ENCODE results near the gene MYO9B.

MYO9B gene

GRCh38 chr19:17063428-17063827, 12.1 kb upstream of the MYO9B start:
- DNase-seq: no peak

DNA sequence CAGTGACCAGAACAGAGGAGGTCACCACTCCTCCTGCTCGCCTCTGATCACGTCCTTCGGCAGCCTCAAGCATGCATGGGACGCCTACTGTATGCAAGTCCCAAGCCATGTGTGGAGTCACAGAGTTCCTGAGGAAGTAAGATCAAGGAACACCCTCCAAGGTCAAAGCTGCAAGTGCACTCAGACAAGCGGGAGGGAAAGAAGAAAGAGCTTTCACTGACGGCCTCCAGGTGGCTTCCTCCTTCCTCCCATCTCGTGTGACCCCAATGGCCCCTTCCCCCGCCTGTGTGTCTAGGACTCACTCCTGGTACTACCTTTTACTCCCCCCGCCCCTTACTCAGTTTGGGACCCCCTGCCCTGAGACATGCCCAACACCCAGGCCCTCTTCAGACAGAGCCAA, 6.4 kb upstream of the MYO9B start:
- no peak for DNase-seq

GRCh38 chr19:17070421-17070820, 5.2 kb upstream of the MYO9B start:
- DNase-seq: no peak

DNA sequence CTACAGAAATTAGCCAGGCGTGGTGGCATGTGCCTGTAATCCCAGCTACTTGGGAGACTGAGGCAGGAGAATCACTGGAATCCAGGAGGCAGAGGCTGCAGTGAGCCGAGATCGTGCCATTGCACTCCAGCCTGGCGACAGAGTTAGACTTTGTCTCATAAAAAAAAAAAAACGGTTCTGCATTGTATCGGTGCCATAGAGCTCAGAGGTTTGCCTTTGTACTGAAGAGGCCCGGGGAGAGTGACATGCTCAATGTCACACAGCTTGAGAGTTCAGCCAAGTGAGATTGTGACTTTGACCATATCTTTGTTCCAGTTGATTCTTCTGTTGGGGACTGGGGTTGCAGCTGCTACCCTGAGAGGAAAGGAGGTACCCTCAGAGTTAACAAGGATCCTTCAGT, 4.7 kb upstream of the MYO9B start:
- no peak for DNase-seq

GRCh38 chr19:17073869-17074633, 1.5 kb upstream of the MYO9B start:
- peak; percentile 22 for DNase-seq

GRCh38 chr19:17074634-17075034, 943 bp upstream of the MYO9B start:
- no peak for DNase-seq

GRCh38 chr19:17075864-17076542, 426 bp downstream of the MYO9B start:
- no peak for DNase-seq

GRCh38 chr19:17076543-17076991, 990 bp downstream of the MYO9B start:
- no peak for DNase-seq

GRCh38 chr19:17077447-17078028, 2.0 kb downstream of the MYO9B start:
- no peak for DNase-seq

- no peak for DNase-seq
Measured at GRCh38 chr19:17078036-17078919, 2.7 kb downstream of the MYO9B start.

DNA sequence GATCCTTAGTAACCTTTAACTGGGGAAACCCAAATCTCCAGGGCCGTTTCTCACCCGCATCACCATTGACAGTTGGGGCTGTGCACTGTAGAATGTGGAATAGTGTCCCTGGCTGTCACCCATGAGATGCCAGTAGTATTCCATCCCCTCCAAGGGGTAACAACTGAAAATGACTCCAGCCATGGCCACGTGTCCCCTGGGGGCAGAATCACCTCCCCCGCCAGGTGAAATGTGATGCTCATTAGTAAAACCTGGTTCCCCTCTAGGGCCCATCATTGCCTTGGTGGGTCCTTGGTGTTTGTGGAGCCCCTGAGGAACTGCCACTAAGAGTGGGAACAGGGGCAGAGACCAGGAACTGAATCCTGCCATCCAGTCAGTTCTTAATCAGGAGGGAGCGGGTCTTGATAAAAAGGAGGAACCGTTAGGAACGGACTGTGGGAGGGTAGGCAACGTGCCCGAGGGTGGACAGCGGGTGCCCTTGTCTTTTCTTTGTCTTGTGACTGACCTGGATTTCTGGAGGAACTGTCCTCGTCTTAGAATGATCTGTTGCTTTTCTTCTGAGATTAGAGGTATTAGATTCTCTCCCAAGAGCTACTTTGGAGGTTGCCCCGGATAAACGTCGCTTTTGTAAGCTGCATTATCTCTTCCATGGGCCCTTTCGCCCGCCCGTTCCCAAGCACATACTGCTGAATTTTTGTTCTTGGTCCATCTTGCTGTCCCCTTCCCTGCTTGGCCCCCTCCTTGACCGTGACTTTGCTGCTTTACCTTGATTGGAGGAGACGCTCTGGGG, 3.5 kb downstream of the MYO9B start:
- DNase-seq: no peak

DNA sequence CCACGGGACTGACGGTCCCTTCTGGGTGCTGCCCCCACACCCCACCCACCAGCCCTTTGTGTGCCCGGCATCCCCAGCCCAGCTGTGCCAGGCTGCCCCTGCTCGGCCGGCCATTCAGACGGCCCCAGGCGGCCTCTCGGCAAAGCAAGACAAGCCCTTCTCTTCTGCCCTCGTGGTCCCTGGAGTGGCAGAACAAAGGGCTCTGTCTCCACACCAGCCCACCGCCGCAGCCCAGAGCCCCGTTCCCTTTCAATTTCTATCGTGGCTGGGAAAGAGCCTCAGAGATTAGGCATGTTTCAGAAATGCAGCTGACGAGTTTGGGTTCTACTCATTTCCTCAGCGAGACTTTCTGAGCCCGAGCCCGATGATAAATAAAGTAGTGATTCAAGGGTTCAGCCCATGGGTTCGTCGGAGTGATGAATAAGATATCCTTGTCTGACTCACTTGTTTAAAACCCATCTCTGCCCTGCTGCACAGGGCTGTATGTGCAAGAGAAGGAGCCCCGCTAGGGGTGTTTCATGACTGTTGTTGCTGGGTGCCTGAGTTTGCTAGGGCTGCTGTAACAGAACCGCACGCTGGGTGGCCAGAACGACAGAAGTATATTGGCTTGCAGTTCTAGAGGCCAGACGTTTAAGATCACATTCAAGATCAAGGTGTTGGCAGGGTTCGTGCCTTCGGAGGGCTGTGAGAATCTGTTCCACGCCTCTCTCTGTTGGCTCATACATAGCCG, 4.3 kb downstream of the MYO9B start:
- DNase-seq: peak; percentile 48

DNA sequence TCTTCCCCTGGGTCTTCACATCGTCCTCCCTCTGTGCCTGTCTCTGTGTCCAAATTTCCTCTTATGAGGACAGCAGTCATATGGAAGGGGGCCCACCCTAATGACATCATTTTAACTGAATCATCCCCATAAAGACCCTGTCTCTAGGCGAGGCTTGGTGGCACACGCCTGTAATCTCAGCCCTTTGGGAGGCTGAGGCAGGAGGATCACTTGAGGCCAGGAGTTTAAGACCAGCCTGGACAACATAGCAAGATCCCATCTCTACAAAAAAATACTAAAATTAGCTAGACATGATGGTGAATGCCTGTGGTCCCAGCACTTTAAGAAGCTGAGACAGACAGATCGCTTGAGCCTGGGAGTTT, 4.8 kb downstream of the MYO9B start:
- DNase-seq: no peak

DNA sequence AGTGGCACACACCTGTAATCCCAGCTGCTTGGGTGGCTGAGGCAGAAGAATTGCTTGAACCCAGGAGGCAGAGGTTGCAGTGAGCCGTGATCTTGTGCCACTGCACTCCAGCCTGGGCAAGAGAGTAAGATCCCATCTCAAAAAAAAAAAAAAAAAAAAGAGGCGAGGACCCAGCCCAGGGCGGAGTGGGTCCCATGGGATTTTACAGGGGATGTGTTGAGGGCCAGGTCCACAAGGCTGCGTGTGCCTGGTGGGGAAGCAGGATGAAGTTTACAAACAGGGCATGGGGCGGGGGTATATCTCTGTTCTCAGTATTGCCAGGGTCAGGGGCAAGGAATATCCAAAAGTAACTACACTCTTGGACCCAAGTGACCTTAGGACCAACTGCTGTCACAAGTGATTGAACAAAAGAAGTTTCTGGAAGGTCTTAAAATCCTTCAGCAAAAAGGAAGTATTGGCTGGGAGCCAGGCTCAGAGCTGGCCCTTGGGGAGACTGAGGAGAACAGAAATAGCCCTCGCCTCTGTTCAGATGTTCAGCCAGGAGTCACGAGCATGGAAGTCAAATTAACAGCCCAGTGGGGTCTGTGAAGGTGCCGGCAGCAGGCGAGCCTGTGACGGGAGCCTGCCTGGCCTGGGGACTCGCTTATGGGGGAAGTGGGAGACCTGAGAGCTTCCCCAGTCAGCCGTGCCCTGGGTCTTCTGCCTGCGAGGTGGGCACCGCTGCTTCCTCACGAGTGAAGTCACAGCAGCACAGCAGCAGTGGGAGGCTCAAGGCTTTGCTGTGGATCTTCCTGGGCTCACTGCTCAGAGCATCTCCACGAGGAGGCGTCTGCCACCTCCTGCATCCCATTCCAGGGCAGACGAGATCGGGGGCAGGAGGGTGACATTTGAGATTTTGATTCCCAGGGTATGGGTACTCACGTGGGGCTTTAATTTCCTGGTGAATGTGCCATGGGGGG, 6.4 kb downstream of the MYO9B start:
- no peak for DNase-seq

GRCh38 chr19:17086120-17086519, 10.5 kb downstream of the MYO9B start:
- no peak for DNase-seq

- DNase-seq: no peak
Measured at GRCh38 chr19:17086834-17087233, 11.3 kb downstream of the MYO9B start.

DNA sequence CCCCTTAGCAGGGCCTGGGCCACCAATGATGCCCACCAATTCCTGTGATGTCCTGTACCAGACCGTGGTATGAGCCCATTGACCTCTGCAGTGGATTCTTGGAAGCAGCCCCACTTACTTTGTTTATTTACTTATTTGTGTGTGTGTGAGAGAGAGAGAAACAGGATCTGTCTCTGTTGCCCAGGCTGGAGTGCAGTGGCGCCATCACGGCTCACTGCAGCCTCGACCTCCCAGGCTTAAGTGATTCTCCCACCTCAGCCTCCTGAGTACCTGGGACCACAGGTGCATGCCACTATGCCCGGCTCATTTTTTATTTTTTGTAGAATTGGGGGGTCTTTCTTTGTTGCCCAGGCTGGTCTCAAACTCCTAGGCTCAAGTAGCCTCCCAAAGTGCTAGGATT, 13.0 kb downstream of the MYO9B start:
- DNase-seq: no peak

GRCh38 chr19:17090583-17090982, 15.0 kb downstream of the MYO9B start:
- DNase-seq: no peak

GRCh38 chr19:17091758-17092333, 16.3 kb downstream of the MYO9B start:
- no peak for DNase-seq

DNA sequence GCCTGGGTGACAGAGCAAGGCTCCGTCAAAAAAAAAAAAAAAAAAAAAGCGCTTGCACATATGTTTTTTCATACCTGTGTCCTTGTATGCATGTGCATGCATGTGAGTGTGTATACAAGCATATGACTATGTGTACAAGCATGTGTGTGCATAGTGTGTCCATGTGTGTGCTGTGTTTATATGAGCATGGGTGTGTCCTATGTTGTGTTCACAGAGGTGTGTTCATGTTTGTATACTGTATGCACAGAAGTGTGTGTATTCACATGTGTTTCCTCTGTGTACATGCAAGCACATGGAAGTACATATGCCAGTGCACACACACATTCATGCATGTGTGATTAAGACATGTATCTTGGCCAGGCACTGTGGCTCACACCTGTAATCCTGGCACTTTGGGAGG, 17.1 kb downstream of the MYO9B start:
- DNase-seq: no peak
